ENCODE data around the gene CRYBA2.

DNA sequence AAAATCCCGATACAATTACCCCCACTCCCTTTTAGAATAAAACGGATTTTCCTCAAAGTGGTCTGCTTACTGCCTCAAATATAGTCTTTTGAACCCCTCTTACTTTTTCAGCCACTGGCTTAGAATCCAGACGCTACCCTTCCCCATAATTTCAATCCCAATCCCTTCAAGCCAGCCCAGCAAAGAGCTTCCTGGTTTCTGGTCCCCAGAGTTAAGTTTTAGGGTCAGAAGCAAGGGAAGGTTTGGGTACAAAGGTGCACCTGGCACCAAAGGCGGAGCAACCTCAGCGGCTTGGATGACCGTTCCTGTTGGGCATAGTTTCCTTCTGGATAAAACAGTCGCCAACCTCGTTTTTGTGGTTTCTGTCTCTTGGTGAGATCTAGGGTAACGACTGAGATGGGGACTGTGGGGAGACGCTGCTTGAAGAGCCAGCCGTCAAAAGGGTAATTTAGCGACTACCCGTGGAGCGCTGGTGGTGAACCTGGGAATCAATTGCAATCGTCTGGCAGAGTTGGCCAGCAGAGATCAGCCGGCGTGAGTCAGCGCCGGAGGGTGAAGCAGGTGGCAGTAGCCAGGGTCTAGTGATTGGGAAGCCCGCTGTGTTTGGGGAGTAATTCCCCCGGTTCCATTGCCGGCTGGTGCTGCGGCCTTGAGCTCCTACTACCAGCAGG, 9.8 kb downstream of the CRYBA2 start:
- TF ChIP-seq, protein P1, sequence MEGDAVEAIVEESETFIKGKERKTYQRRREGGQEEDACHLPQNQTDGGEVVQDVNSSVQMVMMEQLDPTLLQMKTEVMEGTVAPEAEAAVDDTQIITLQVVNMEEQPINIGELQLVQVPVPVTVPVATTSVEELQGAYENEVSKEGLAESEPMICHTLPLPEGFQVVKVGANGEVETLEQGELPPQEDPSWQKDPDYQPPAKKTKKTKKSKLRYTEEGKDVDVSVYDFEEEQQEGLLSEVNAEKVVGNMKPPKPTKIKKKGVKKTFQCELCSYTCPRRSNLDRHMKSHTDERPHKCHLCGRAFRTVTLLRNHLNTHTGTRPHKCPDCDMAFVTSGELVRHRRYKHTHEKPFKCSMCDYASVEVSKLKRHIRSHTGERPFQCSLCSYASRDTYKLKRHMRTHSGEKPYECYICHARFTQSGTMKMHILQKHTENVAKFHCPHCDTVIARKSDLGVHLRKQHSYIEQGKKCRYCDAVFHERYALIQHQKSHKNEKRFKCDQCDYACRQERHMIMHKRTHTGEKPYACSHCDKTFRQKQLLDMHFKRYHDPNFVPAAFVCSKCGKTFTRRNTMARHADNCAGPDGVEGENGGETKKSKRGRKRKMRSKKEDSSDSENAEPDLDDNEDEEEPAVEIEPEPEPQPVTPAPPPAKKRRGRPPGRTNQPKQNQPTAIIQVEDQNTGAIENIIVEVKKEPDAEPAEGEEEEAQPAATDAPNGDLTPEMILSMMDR (conservative IDR thresholded peaks at IDR 0.05) = no peak
- no peak for TF ChIP-seq EZH2 (IDR thresholded peaks at IDR 0.05; ENCODE audit: low read depth)
